A549 (cell line): ENCODE data around the gene NEMF.

Experiments
- CEBPB ChIP-seq, 2 experiments: fragments of >200 bp in 1 of 2; sonication (Bioruptor Twin) in 1 of 2; formaldehyde crosslinking in 1 of 2; IDR thresholded peaks; 2 replicates each; pipeline ENCODE4 v1.6.1; 2012 to 2016
- CHD2 ChIP-seq: fragments of 150-350 bp; IDR thresholded peaks from 2 replicates; pipeline ENCODE4 v1.6.1; 2014; ENCODE audit warnings: low read length; ENCODE audit not compliant: partially characterized antibody
- HOXA7 ChIP-seq: fragments of 250-450 bp; sonication (Bioruptor Pico); IDR thresholded peaks from 2 replicates; pipeline ENCODE4 v1.5.0; 2020; ENCODE audit warnings: mild to moderate bottlenecking, moderate library complexity
- KDM1A ChIP-seq: fragments of 200-600 bp; sonication (generic); IDR thresholded peaks from 2 replicates; pipeline ENCODE4 v1.6.1; 2016; ENCODE audit warnings: low read depth, mild to moderate bottlenecking
- MAFK ChIP-seq: fragments of 450-650 bp; IDR thresholded peaks from 2 replicates; pipeline ENCODE4 v1.6.1; 2014; ENCODE audit not compliant: partially characterized antibody
- POLR2A ChIP-seq: IDR thresholded peaks from 2 replicates; pipeline ENCODE4 v1.6.1; 2012; ENCODE audit warnings: mild to moderate bottlenecking, low read length
- RAD21 ChIP-seq, 2 experiments: fragments of >200 bp in 1 of 2; sonication (Bioruptor Twin) in 1 of 2; formaldehyde crosslinking in 1 of 2; IDR thresholded peaks in 1 of 2; conservative IDR thresholded peaks in 1 of 2; 2 replicates in 1 of 2; 3 replicates in 1 of 2; pipeline ENCODE4 v1.6.1; 2012 to 2018; ENCODE audit warnings: inconsistent platforms in 1 of 2
- TF ChIP-seq, protein P1 (sequence below): fragments of >200 bp; sonication (Bioruptor Twin); formaldehyde crosslinking; IDR thresholded peaks from 3 replicates; pipeline ENCODE4 v1.5.1; 2016
- TF ChIP-seq, protein P2 (sequence below): fragments of 200-600 bp; sonication (generic); IDR thresholded peaks from 2 replicates; pipeline ENCODE4 v1.6.1; 2016; ENCODE audit warnings: antibody characterized with exemption, mild to moderate bottlenecking, moderate library complexity
- TF ChIP-seq, protein P3 (sequence below): fragments of >200 bp; sonication (Bioruptor Twin); formaldehyde crosslinking; IDR thresholded peaks from 3 replicates; pipeline ENCODE4 v1.6.1; 2016
- TF ChIP-seq, protein P4 (sequence below): fragments of 150-350 bp; IDR thresholded peaks from 2 replicates; pipeline ENCODE4 v1.6.1; 2014; ENCODE audit warnings: low read depth, mild to moderate bottlenecking, low read length

DNA sequence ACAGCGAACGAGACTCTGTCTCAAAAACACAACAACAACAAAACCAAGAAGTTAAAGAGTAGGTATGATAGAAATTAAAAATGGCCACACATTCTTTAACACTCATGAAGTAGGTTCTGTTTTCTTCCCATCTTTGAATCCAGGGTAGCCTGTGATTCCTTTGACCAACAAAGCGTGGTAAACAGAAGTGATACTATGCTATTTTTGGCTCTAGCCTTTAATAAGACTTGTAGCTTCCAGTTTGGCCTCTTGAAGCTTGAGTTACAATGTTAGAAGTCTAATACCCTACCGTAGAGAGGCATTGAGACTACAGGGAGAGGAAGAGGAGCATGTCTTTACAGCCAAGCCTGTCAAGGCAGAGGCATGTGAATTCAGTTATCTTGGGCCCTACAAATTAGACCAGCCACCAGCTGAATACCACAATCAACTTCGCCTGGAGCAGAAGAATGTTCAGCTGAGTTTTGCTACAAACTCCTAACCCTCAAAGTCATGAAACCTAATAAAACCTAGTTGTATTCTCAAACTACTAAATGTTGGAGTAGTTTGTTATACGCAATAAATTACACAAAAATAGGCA, 4.9 kb upstream of the NEMF start:
- TF ChIP-seq, protein P1, sequence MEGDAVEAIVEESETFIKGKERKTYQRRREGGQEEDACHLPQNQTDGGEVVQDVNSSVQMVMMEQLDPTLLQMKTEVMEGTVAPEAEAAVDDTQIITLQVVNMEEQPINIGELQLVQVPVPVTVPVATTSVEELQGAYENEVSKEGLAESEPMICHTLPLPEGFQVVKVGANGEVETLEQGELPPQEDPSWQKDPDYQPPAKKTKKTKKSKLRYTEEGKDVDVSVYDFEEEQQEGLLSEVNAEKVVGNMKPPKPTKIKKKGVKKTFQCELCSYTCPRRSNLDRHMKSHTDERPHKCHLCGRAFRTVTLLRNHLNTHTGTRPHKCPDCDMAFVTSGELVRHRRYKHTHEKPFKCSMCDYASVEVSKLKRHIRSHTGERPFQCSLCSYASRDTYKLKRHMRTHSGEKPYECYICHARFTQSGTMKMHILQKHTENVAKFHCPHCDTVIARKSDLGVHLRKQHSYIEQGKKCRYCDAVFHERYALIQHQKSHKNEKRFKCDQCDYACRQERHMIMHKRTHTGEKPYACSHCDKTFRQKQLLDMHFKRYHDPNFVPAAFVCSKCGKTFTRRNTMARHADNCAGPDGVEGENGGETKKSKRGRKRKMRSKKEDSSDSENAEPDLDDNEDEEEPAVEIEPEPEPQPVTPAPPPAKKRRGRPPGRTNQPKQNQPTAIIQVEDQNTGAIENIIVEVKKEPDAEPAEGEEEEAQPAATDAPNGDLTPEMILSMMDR = no peak
- no peak for TF ChIP-seq CEBPB (IDR thresholded peaks at IDR 0.05)
- TF ChIP-seq, protein P2, sequence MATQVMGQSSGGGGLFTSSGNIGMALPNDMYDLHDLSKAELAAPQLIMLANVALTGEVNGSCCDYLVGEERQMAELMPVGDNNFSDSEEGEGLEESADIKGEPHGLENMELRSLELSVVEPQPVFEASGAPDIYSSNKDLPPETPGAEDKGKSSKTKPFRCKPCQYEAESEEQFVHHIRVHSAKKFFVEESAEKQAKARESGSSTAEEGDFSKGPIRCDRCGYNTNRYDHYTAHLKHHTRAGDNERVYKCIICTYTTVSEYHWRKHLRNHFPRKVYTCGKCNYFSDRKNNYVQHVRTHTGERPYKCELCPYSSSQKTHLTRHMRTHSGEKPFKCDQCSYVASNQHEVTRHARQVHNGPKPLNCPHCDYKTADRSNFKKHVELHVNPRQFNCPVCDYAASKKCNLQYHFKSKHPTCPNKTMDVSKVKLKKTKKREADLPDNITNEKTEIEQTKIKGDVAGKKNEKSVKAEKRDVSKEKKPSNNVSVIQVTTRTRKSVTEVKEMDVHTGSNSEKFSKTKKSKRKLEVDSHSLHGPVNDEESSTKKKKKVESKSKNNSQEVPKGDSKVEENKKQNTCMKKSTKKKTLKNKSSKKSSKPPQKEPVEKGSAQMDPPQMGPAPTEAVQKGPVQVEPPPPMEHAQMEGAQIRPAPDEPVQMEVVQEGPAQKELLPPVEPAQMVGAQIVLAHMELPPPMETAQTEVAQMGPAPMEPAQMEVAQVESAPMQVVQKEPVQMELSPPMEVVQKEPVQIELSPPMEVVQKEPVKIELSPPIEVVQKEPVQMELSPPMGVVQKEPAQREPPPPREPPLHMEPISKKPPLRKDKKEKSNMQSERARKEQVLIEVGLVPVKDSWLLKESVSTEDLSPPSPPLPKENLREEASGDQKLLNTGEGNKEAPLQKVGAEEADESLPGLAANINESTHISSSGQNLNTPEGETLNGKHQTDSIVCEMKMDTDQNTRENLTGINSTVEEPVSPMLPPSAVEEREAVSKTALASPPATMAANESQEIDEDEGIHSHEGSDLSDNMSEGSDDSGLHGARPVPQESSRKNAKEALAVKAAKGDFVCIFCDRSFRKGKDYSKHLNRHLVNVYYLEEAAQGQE = no peak
- TF ChIP-seq POLR2A = no peak
- no peak for TF ChIP-seq KDM1A
- TF ChIP-seq, protein P3, sequence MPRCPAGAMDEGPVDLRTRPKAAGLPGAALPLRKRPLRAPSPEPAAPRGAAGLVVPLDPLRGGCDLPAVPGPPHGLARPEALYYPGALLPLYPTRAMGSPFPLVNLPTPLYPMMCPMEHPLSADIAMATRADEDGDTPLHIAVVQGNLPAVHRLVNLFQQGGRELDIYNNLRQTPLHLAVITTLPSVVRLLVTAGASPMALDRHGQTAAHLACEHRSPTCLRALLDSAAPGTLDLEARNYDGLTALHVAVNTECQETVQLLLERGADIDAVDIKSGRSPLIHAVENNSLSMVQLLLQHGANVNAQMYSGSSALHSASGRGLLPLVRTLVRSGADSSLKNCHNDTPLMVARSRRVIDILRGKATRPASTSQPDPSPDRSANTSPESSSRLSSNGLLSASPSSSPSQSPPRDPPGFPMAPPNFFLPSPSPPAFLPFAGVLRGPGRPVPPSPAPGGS = no peak
- TF ChIP-seq RAD21 (conservative IDR thresholded peaks at IDR 0.05 in 1 of 2, IDR thresholded peaks at IDR 0.05 in 1 of 2) = no peak
- TF ChIP-seq, protein P4, sequence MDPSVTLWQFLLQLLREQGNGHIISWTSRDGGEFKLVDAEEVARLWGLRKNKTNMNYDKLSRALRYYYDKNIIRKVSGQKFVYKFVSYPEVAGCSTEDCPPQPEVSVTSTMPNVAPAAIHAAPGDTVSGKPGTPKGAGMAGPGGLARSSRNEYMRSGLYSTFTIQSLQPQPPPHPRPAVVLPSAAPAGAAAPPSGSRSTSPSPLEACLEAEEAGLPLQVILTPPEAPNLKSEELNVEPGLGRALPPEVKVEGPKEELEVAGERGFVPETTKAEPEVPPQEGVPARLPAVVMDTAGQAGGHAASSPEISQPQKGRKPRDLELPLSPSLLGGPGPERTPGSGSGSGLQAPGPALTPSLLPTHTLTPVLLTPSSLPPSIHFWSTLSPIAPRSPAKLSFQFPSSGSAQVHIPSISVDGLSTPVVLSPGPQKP = no peak
- TF ChIP-seq MAFK = no peak
- no peak for TF ChIP-seq HOXA7 (CRISPR knock-in tag)
- no peak for TF ChIP-seq CHD2
